RWPE2 (cell line): ENCODE measurements around the gene SPINT1.

Experiments used
- ATAC-seq: fragments of 200-7000 bp; cut with Tn5 transposase; 3 replicates; pipeline ENCODE4 v1.9.1; 2021; ENCODE audit warnings: low read depth
- DNase-seq: peaks from one replicate; pipeline ENCODE4 v3.0.0-alpha.2; 2020; ENCODE audit warnings: low spot score
- H3K27ac ChIP-seq: fragments of 450-650 bp; 2 replicates; pipeline ENCODE4 v1.5.1; 2017; ENCODE audit warnings: mild to moderate bottlenecking; ENCODE audit not compliant: poor library complexity, severe bottlenecking
- H3K27me3 ChIP-seq: fragments of 250-450 bp; sonication (Bioruptor Pico); 2 replicates; pipeline ENCODE4 v1.5.1; 2021; ENCODE audit warnings: mild to moderate bottlenecking, moderate library complexity; ENCODE audit not compliant: insufficient read depth, poor library complexity, severe bottlenecking
- H3K36me3 ChIP-seq: fragments of 250-450 bp; sonication (Bioruptor Pico); 2 replicates; pipeline ENCODE4 v1.5.1; 2020; ENCODE audit warnings: low read depth, mild to moderate bottlenecking, moderate library complexity
- H3K4me1 ChIP-seq: fragments of 250-450 bp; sonication (Bioruptor Pico); 2 replicates; pipeline ENCODE4 v1.5.1; 2021; ENCODE audit warnings: mild to moderate bottlenecking, moderate library complexity; ENCODE audit not compliant: insufficient read depth, poor library complexity, severe bottlenecking
- H3K4me3 ChIP-seq: fragments of 250-450 bp; sonication (Bioruptor Pico); 2 replicates; pipeline ENCODE4 v1.5.1; 2021; ENCODE audit warnings: mild to moderate bottlenecking, moderate library complexity; ENCODE audit not compliant: severe bottlenecking
- H3K9me3 ChIP-seq: fragments of 250-450 bp; sonication (Bioruptor Pico); 2 replicates; pipeline ENCODE4 v1.5.1; 2021; ENCODE audit warnings: mild to moderate bottlenecking, moderate library complexity; ENCODE audit not compliant: severe bottlenecking
- CTCF ChIP-seq: fragments of 450-650 bp; IDR thresholded peaks from one replicate; pipeline ENCODE4 v1.5.1; 2017; ENCODE audit warnings: mild to moderate bottlenecking, moderate library complexity; ENCODE audit not compliant: poor library complexity, severe bottlenecking

Gene SPINT1

GRCh38 chr15:40850576-40851112 lies 6.8 kb downstream of the SPINT1 start:
- no peak for ATAC-seq
- Histone ChIP-seq H3K9me3 (no peaks in the 10 kb centered on the region), H3K4me1 (peaks cover 24% of the 10 kb centered on the region), H3K36me3 (peaks cover 97% of the 10 kb centered on the region), H3K27ac (no peak overlapping the region), H3K27me3 (no peaks in the 10 kb centered on the region), H3K4me3 (no peak overlapping the region)
- TF ChIP-seq CTCF, result no peak
- no peak for DNase-seq

- Histone ChIP-seq H3K27ac (no peak overlapping the region), H3K9me3 (no peaks in the 10 kb centered on the region), H3K27me3 (no peaks in the 10 kb centered on the region), H3K4me1 (peaks cover 9% of the 10 kb centered on the region), H3K4me3 (no peak overlapping the region), H3K36me3 (peaks cover 97% of the 10 kb centered on the region)
- ATAC-seq (no peak), DNase-seq (no peak)
- TF ChIP-seq CTCF, result no peak
Observed at GRCh38 chr15:40852529-40852928, 8.7 kb downstream of the SPINT1 start.

- H3K4me3 ChIP-seq, result no peak overlapping the region
- DNase-seq (no peak), ATAC-seq (no peak)
- no peak overlapping the region for H3K27ac ChIP-seq
- H3K36me3 ChIP-seq, result peaks cover 89% of the 10 kb centered on the region
- H3K4me1 ChIP-seq, result peaks cover under 1% of the 10 kb centered on the region
- H3K27me3 ChIP-seq, result no peaks in the 10 kb centered on the region
- no peak for TF ChIP-seq CTCF
- no peaks in the 10 kb centered on the region for H3K9me3 ChIP-seq
Observed at GRCh38 chr15:40853241-40853890, 9.5 kb downstream of the SPINT1 start.

GRCh38 chr15:40854161-40854560 lies 10.3 kb downstream of the SPINT1 start:
- no peak for TF ChIP-seq CTCF
- Histone ChIP-seq H3K36me3 (peaks cover 86% of the 10 kb centered on the region), H3K27me3 (no peaks in the 10 kb centered on the region), H3K27ac (no peak overlapping the region), H3K4me1 (no peaks in the 10 kb centered on the region), H3K4me3 (no peak overlapping the region), H3K9me3 (no peaks in the 10 kb centered on the region)
- no peak for ATAC-seq
- DNase-seq, result no peak

- no peaks in the 10 kb centered on the region for H3K9me3 ChIP-seq
- H3K27ac ChIP-seq, result no peak overlapping the region
- ATAC-seq (no peak), DNase-seq (no peak)
- TF ChIP-seq CTCF, result no peak
- H3K36me3 ChIP-seq, result peaks cover 70% of the 10 kb centered on the region
- no peak overlapping the region for H3K4me3 ChIP-seq
- H3K27me3 ChIP-seq, result no peaks in the 10 kb centered on the region
- H3K4me1 ChIP-seq, result no peaks in the 10 kb centered on the region
Observed at GRCh38 chr15:40855706-40856234, 11.9 kb downstream of the SPINT1 start.
